ENCODE data around the gene UBTD2.

The UBTD2 gene

GRCh38 chr5:172264815-172265395 is 18.7 kb downstream of the UBTD2 start:
- no peak for DNase-seq (ENCODE audit: low read depth, low spot score)
- H3K4me3 ChIP-seq (ENCODE audit: low read depth, low read length), result no peak overlapping the region
- CTCF ChIA-PET, result no interaction called here
- TF ChIP-seq CTCF (IDR thresholded peaks at IDR 0.05; ENCODE audit: insufficient read depth, low read length, missing control alignments), result no peak
- POLR2A ChIA-PET, result no interaction called here

DNA sequence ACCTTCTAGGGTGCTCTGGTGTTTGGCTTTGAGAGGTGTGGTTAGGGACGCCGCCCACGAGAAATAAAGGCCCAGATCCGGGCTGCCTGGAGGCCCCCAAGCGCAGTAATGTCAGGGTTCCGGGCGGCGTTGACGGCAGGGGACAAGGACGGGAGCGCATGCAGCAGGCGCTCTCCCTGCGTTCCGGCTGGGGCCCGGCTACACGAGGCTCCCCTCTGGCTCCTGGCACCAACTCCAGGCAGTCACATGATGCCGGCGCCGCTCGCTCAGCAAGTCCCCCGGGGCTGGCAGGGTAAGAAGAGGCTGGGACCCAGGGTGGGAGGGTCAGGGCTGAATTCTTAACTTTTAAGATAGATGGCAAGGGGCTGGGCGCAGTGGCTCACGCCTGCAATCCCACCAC is 28.1 kb downstream of the UBTD2 start:
- H3K4me3 ChIP-seq (ENCODE audit: low read depth, low read length), result no peak overlapping the region
- CTCF ChIA-PET, result no interaction called here
- POLR2A ChIA-PET, result no interaction called here
- no peak for DNase-seq (ENCODE audit: low read depth, low spot score)
- no peak for TF ChIP-seq CTCF (IDR thresholded peaks at IDR 0.05; ENCODE audit: insufficient read depth, low read length, missing control alignments)

- no peak overlapping the region for H3K4me3 ChIP-seq (ENCODE audit: low read depth, low read length)
- ChIA-PET POLR2A (no interaction called here), CTCF (no interaction called here)
- TF ChIP-seq CTCF (IDR thresholded peaks at IDR 0.05; ENCODE audit: insufficient read depth, low read length, missing control alignments), result no peak
- DNase-seq (ENCODE audit: low read depth, low spot score), result no peak
Measured at GRCh38 chr5:172252501-172252900, 31.1 kb downstream of the UBTD2 start.

GRCh38 chr5:172251419-172251818 is 32.1 kb downstream of the UBTD2 start:
- no peak for DNase-seq (ENCODE audit: low read depth, low spot score)
- H3K4me3 ChIP-seq (ENCODE audit: low read depth, low read length), result no peak overlapping the region
- TF ChIP-seq CTCF (IDR thresholded peaks at IDR 0.05; ENCODE audit: insufficient read depth, low read length, missing control alignments), result no peak
- ChIA-PET CTCF (interaction anchor here (0.6 kb wide), 1 partner anchor 31 kb away, joined by 3 read pairs; no protein-coding TSS in a partner anchor), POLR2A (interaction anchor here (0.7 kb wide), 1 partner anchor 356 kb away, joined by 4 read pairs; no protein-coding TSS in a partner anchor)

DNA sequence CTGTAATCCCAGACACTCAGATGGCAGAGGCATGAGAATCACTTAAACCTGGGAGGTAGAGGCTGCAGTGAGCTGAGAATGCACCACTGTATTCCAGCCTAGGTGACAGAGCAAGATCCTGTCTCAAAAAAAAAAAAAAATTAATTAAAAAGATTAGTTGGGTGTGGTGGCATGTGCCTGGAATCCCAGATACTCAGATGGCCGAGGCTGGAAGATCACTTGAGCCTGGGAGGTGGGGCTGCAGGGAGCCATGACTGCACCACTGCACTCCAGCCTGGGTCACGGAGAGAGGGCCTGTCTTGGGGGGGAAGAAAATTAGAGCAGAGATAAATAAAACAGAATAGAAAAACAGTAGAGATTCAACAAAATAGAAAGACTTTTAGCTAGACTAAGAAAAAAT is 34.9 kb downstream of the UBTD2 start:
- no peak for DNase-seq (ENCODE audit: low read depth, low spot score)
- TF ChIP-seq CTCF (IDR thresholded peaks at IDR 0.05; ENCODE audit: insufficient read depth, low read length, missing control alignments), result no peak
- ChIA-PET POLR2A (no interaction called here), CTCF (no interaction called here)
- no peak overlapping the region for H3K4me3 ChIP-seq (ENCODE audit: low read depth, low read length)

DNA sequence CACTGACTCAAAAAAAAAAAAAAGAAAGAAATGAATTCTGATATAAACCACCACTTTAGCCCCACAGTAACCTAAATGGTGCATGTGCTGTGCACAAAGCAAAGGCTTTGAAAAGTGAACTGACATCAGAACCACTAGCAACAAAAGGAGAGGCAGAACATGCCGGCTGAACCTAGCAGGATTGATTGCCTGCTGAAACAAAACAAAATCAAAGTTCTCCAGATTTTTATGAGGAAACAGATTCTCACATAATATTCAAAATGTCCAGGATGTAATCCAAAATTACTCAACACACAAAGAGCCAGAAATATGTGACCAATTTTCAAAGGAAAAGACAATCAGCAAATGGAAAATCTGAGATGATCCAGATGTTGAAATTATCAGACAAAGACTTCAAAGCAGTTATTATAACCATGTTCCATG is 37.9 kb downstream of the UBTD2 start:
- no peak for TF ChIP-seq CTCF (IDR thresholded peaks at IDR 0.05; ENCODE audit: insufficient read depth, low read length, missing control alignments)
- ChIA-PET POLR2A (no interaction called here), CTCF (interaction anchor here (1.2 to 1.3 kb wide), 2 partner anchors 30 to 46 kb away, joined by 3 to 4 read pairs; no protein-coding TSS in a partner anchor)
- no peak overlapping the region for H3K4me3 ChIP-seq (ENCODE audit: low read depth, low read length)
- DNase-seq (ENCODE audit: low read depth, low spot score), result no peak

All from AG04449 (cell line).